Loucy (cell line): ENCODE measurements around the gene CGB1.
"Not testable (repeated sequence)": the region's sequence is repeated elsewhere in the genome, so short reads cannot be mapped to it uniquely, and the experiment has no call there.

Experiments
- H2AFZ ChIP-seq: fragments of 200-600 bp; sonication (generic); 2 replicates; pipeline ENCODE4 v1.6.0; 2016; ENCODE audit warnings: antibody characterized with exemption, mild to moderate bottlenecking, low read length, moderate library complexity
- H3F3A ChIP-seq: fragments of 200-600 bp; 2 replicates; pipeline ENCODE4 v1.6.0; 2016; ENCODE audit warnings: antibody characterized with exemption, low read depth, mild to moderate bottlenecking
- H3K27me3 ChIP-seq: fragments of 200-600 bp; sonication (generic); 2 replicates; pipeline ENCODE4 v1.6.1; 2014; ENCODE audit warnings: low read length, mild to moderate bottlenecking; ENCODE audit not compliant: insufficient read depth, poor library complexity, severe bottlenecking
- H3K36me3 ChIP-seq: fragments of 200-600 bp; sonication (generic); 2 replicates; pipeline ENCODE4 v1.6.1; 2016; ENCODE audit warnings: low read length; ENCODE audit not compliant: insufficient read depth
- H3K4me1 ChIP-seq: fragments of 200-600 bp; sonication (generic); 2 replicates; pipeline ENCODE4 v1.5.1; 2014; ENCODE audit warnings: low read length, mild to moderate bottlenecking; ENCODE audit not compliant: insufficient read depth, poor library complexity, severe bottlenecking
- H3K4me2 ChIP-seq: fragments of 200-600 bp; sonication (generic); 2 replicates; pipeline ENCODE4 v1.6.0; 2014; ENCODE audit warnings: antibody characterized with exemption, low read length, low read depth, mild to moderate bottlenecking; ENCODE audit not compliant: poor library complexity, severe bottlenecking
- H3K4me3 ChIP-seq: fragments of 200-600 bp; sonication (generic); 2 replicates; pipeline ENCODE4 v1.5.1; 2014; ENCODE audit warnings: low read length, mild to moderate bottlenecking, mixed read lengths; ENCODE audit not compliant: poor library complexity, severe bottlenecking
- H3K79me2 ChIP-seq: fragments of 200-600 bp; sonication (generic); 2 replicates; pipeline ENCODE4 v1.6.1; 2014; ENCODE audit warnings: low read length; ENCODE audit not compliant: insufficient read depth
- H3K9ac ChIP-seq: fragments of 200-600 bp; sonication (generic); 2 replicates; pipeline ENCODE4 v1.6.0; 2014; ENCODE audit warnings: mild to moderate bottlenecking, low read depth, low read length, moderate library complexity; ENCODE audit not compliant: poor library complexity, severe bottlenecking
- H3K9me2 ChIP-seq: fragments of 200-600 bp; sonication (generic); replicated peaks from 2 replicates; pipeline ENCODE4 v1.6.1; 2016; ENCODE audit warnings: low read depth, low read length, mixed read lengths
- H3K9me3 ChIP-seq: fragments of 200-600 bp; sonication (generic); 2 replicates; pipeline ENCODE4 v1.6.1; 2014; ENCODE audit warnings: mild to moderate bottlenecking, antibody characterized with exemption, low read length, low read depth; ENCODE audit not compliant: insufficient read depth
- H4K20me1 ChIP-seq: fragments of 200-600 bp; sonication (generic); 2 replicates; pipeline ENCODE4 v1.6.0; 2014; ENCODE audit warnings: antibody characterized with exemption, low read length, mild to moderate bottlenecking; ENCODE audit not compliant: insufficient read depth, poor library complexity, severe bottlenecking
- TF ChIP-seq, protein P1 (sequence below): fragments of 200-600 bp; sonication (generic); conservative IDR thresholded peaks from 2 replicates; pipeline ENCODE4 v1.5.1; 2014; ENCODE audit warnings: mild to moderate bottlenecking, antibody characterized with exemption, low read length

CGB1 gene

DNA sequence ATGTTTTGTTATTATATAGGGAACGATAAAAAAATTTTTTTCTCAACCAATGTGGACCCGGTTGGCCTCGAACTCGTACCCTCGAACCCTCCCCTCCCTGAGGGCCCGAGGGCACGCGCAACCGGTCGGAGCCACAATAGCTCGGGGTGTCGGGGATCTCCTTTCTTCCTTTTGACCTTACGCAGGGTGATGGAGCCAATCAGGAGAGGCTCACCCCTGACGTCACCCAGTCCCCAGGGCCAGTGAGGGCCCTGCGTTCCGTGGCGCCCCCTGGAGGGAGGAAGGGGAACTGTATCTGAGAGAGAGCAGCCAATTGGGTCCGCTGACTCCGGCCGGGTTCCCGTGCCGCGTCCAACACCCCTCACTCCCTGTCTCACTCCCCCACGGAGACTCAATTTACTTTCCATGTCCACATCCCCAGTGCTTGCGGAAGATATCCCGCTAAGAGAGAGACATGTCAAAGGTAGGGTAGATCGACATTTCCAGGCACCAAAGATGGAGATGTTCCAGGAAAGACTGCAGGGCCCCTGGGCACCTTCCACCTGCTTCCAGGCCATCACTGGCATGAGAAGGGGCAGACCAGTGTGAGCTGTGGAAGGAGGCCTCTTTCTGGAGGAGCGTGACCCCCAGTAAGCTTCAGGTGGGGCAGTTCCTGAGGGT is 4.9 kb downstream of the CGB1 start, which contains the start of gene CGB2:
TSS of gene CGB2 (plus strand) at position 249 of the 660 bp plus-strand sequence. CDS start at position 455, 206 bp downstream.
- H3K4me2 ChIP-seq, H3K9ac ChIP-seq, H4K20me1 ChIP-seq, H2AFZ ChIP-seq, H3F3A ChIP-seq, H3K79me2 ChIP-seq, H3K9me2 ChIP-seq, H3K27me3 ChIP-seq, H3K9me3 ChIP-seq, H3K36me3 ChIP-seq, H3K4me3 ChIP-seq, H3K4me1 ChIP-seq: not testable (repeated sequence)
- TF ChIP-seq, protein P1, sequence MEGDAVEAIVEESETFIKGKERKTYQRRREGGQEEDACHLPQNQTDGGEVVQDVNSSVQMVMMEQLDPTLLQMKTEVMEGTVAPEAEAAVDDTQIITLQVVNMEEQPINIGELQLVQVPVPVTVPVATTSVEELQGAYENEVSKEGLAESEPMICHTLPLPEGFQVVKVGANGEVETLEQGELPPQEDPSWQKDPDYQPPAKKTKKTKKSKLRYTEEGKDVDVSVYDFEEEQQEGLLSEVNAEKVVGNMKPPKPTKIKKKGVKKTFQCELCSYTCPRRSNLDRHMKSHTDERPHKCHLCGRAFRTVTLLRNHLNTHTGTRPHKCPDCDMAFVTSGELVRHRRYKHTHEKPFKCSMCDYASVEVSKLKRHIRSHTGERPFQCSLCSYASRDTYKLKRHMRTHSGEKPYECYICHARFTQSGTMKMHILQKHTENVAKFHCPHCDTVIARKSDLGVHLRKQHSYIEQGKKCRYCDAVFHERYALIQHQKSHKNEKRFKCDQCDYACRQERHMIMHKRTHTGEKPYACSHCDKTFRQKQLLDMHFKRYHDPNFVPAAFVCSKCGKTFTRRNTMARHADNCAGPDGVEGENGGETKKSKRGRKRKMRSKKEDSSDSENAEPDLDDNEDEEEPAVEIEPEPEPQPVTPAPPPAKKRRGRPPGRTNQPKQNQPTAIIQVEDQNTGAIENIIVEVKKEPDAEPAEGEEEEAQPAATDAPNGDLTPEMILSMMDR: peak; percentile 56

DNA sequence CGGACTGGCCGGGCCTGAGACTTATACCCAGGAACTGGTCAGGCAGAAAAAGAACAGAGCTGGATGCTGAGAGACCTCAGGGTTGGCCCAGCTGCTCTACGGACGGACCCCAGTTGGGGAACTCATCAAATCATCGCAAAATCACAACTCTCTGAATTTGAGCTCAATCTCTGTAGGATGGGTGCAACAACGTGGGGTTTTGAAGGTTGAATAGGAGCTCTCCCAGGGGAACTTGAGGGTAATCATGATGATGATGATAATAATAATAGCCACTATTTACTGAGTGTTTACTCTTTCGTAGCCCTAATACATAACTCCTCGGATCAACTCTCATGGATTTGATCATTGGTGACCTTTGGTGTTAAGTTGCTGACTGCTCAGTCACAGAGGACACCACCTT is 6.4 kb downstream of the CGB1 start:
- H3K4me1 ChIP-seq, H3K79me2 ChIP-seq, H3K4me2 ChIP-seq, H2AFZ ChIP-seq, H3K27me3 ChIP-seq, H3K36me3 ChIP-seq, H4K20me1 ChIP-seq, H3K9me2 ChIP-seq, H3K4me3 ChIP-seq, H3K9me3 ChIP-seq, H3K9ac ChIP-seq, H3F3A ChIP-seq: not testable (repeated sequence)

DNA sequence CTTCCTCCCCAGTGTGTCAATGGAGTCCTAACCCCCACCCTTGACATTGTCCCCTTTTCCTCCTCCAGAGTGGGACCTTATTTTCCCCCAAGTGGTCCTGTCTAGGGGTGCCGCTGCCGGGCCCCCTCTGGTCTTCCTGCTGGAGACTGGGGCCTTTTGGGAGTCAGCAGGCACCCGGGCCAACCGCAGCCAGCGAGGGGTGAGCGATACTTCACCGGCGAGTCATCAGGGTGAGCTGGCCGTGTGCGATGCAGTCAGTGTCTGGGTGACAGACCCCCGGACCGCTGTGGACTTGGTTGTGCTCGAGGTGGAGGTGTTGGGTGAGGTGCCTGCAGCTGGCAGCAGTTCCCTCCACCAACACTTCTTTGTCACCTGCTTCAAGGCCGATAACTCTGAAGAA is 6.9 kb downstream of the CGB1 start:
- not testable (repeated sequence) for H4K20me1 ChIP-seq, H3K9me2 ChIP-seq, H2AFZ ChIP-seq, H3K9me3 ChIP-seq, H3F3A ChIP-seq, H3K4me3 ChIP-seq, H3K4me1 ChIP-seq, H3K4me2 ChIP-seq, H3K36me3 ChIP-seq, H3K9ac ChIP-seq, H3K27me3 ChIP-seq, H3K79me2 ChIP-seq

DNA sequence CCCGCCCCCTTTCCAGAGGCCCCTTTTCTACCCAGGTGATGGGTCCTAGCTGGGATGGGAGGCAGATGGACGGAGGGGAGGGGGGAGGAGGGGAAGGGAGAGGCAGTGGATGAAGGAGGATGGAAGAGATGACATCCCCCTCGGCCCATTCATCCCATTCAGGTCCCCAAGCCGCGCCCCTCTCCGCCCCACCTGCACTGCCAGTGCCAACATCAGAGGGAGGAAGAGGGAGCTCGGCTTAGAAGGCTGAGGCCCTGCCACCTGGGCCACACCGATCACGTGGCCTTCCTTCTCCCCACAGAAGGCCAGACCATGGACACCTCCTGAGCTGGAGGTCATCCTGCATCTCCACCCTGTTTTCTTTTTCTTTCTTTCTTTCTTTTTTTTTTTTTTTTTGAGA is 8.0 kb downstream of the CGB1 start:
- H3K79me2 ChIP-seq, H3K9me3 ChIP-seq, H2AFZ ChIP-seq, H3K9ac ChIP-seq, H3K27me3 ChIP-seq, H3K36me3 ChIP-seq, H3K9me2 ChIP-seq, H3K4me2 ChIP-seq, H3K4me3 ChIP-seq, H3F3A ChIP-seq, H3K4me1 ChIP-seq, H4K20me1 ChIP-seq: not testable (repeated sequence)

DNA sequence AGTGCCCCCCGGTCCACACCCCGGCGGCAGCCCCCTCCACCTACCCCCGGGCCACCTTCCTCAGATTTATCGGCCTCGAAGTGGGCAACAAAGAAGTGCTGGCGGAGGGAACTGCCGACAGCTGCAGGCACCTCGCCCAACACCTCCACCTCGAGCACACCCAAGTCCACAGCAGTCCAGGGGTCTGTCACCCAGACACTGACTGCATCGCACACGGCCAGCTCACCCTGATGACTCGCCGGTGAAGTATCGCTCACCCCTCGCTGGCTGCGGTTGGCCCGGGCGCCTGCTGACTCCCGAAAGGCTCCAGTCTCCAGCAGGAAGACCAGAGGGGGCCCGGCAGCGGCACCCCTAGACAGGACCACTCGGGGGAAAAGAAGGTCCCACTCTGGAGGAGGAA is 11.1 kb downstream of the CGB1 start:
- H4K20me1 ChIP-seq, H2AFZ ChIP-seq, H3K79me2 ChIP-seq, H3K36me3 ChIP-seq, H3K4me1 ChIP-seq, H3K4me2 ChIP-seq, H3K27me3 ChIP-seq, H3F3A ChIP-seq, H3K9me2 ChIP-seq, H3K9ac ChIP-seq, H3K9me3 ChIP-seq, H3K4me3 ChIP-seq: not testable (repeated sequence)

DNA sequence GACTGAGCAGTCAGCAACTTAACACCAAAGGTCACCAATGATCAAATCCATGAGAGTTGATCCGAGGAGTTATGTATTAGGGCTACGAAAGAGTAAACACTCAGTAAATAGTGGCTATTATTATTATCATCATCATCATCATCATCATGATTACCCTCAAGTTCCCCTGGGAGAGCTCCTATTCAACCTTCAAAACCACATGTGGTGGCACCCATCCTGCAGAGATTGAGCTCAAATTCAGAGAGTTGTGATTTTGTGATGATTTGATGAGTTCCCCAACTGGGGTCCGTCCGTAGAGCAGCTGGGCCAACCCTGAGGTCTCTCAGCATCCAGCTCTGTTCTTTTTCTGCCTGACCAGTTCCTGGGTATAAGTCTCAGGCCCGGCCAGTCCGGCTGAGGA is 11.6 kb downstream of the CGB1 start:
- H3K4me3 ChIP-seq, H3K4me2 ChIP-seq, H3K36me3 ChIP-seq, H4K20me1 ChIP-seq, H3K79me2 ChIP-seq, H3K9ac ChIP-seq, H2AFZ ChIP-seq, H3K4me1 ChIP-seq, H3K9me3 ChIP-seq, H3K9me2 ChIP-seq, H3F3A ChIP-seq, H3K27me3 ChIP-seq: not testable (repeated sequence)

DNA sequence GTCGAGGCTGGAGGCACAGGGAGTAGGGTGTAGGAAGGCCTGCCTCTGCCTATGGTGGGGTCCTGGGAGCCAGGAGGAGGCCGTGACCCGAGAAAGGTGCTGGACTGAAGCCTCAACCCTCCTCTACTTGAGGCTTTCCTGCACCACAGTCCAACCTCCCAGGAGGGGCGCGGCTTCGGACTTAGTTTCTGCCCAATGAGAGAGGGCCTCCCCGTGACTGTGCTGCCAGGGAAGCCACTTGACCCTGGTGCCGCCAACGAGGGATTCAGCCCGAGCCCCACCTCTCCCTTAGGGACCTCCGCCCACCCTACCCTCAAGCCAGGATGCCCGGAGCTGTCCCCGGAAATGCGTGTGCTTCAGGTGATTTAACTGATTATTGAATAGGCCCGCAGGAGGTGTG is 12.5 kb downstream of the CGB1 start, which contains the start of gene CGB3:
TSS of gene CGB3 (minus strand) at position 101 of the 400 bp plus-strand sequence. CDS start 362 bp downstream, outside the sequence.
- not testable (repeated sequence) for H3F3A ChIP-seq, H3K9ac ChIP-seq, H3K4me3 ChIP-seq, H3K4me1 ChIP-seq, H3K27me3 ChIP-seq, H3K9me2 ChIP-seq, H4K20me1 ChIP-seq, H3K79me2 ChIP-seq, H3K36me3 ChIP-seq, H3K9me3 ChIP-seq, H2AFZ ChIP-seq, H3K4me2 ChIP-seq
